HG02943 (cell line): ENCODE measurements around the gene ZNF189.
A peak's percentile ranks its signal among the peaks of the same experiment; 100 is the strongest.

ENCODE experiments used
- ATAC-seq: cut with Tn5 transposase; IDR thresholded peaks from one replicate; pipeline ENCODE4 v1.9.1; 2021; ENCODE audit warnings: mild to moderate bottlenecking, low read depth, moderate library complexity; ENCODE audit not compliant: unreplicated experiment

The ZNF189 gene

GRCh38 chr9:101448680-101449070 is 50.0 kb downstream of the ZNF189 start:
- no peak for ATAC-seq

- peak; percentile 90 for ATAC-seq
These were observed 50.5 kb downstream of the ZNF189 start for GRCh38 chr9:101449071-101449721.

- ATAC-seq = no peak
These were observed 52.3 kb downstream of the ZNF189 start for GRCh38 chr9:101450931-101451330.

GRCh38 chr9:101451498-101451897 is 52.8 kb downstream of the ZNF189 start:
- no peak for ATAC-seq

GRCh38 chr9:101453776-101454570 is 55.3 kb downstream of the ZNF189 start:
- ATAC-seq = no peak

- no peak for ATAC-seq
These were observed 57.1 kb downstream of the ZNF189 start for GRCh38 chr9:101455656-101456240.

GRCh38 chr9:101457003-101457402 is 58.4 kb downstream of the ZNF189 start:
- ATAC-seq = no peak

GRCh38 chr9:101458963-101459631 is 60.4 kb downstream of the ZNF189 start:
- peak; percentile 62 for ATAC-seq
